Measurements from ENCODE around the gene PRDM16.
"Not testable (repeated sequence)": the region's sequence is repeated elsewhere in the genome, so short reads cannot be mapped to it uniquely, and the experiment has no call there.

PRDM16 gene

GRCh38 chr1:3080053-3080955 is 11.3 kb downstream of the PRDM16 start:
- no peak for DNase-seq (ENCODE audit: extremely low read depth in 1 of 2, low read depth in 1 of 2)

DNA sequence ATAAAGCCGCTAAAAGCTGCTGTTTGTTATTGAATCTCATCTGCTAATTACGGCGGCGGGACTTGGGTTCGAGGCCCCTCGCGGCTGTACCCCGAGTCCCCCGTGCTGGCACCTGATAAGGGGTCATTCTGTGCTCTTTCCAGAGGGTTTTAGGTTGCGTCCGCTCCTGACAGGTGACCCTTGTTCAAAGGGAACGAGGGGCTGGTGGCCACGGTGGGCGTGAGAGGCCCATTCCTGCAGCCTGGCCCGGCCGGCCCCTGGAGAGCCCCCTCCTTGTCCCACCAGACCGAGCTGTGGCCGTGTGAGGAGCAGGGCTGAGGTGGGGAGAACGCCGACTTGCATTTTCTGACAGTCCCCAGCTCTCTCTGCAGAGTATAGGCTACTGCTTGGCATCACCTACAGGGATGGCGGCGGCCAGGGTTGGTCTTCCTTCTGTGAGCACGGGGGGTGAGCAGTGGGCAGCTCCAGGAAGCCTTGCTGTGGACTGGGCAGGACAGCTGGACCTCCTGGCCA is 12.2 kb downstream of the PRDM16 start:
- DNase-seq (ENCODE audit: extremely low read depth in 1 of 2, low read depth in 1 of 2), result no peak

GRCh38 chr1:3082051-3082450 is 13.0 kb downstream of the PRDM16 start:
- DNase-seq (ENCODE audit: extremely low read depth in 1 of 2, low read depth in 1 of 2), result no peak

GRCh38 chr1:3082571-3083516 is 13.8 kb downstream of the PRDM16 start:
- DNase-seq (ENCODE audit: extremely low read depth in 1 of 2, low read depth in 1 of 2), result no peak

- DNase-seq (ENCODE audit: extremely low read depth in 1 of 2, low read depth in 1 of 2), result no peak
Observed at GRCh38 chr1:3084154-3084553, 15.2 kb downstream of the PRDM16 start.

- DNase-seq (ENCODE audit: extremely low read depth in 1 of 2, low read depth in 1 of 2), result no peak
Observed at GRCh38 chr1:3084726-3085125, 15.7 kb downstream of the PRDM16 start.

DNA sequence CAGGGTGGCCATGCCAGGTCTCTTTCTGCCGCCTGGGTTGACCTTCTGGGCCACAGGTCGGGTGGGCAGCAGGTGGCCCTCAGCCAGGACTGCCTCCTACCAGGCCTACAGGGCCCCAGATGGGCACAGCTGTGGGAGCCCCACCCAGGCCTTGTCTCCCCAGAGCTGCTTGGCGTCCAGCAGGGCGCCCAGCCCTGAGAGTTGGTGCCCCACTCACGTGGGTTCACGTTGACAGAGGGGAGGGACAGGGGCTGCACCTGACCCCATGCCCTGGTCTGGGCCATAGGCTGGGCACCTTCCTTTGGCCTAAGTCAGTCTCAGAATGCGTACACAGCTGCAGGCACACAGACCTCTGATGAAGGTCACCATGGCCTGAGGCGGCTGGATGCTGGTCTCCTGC is 16.7 kb downstream of the PRDM16 start:
- no peak for DNase-seq (ENCODE audit: extremely low read depth in 1 of 2, low read depth in 1 of 2)

DNA sequence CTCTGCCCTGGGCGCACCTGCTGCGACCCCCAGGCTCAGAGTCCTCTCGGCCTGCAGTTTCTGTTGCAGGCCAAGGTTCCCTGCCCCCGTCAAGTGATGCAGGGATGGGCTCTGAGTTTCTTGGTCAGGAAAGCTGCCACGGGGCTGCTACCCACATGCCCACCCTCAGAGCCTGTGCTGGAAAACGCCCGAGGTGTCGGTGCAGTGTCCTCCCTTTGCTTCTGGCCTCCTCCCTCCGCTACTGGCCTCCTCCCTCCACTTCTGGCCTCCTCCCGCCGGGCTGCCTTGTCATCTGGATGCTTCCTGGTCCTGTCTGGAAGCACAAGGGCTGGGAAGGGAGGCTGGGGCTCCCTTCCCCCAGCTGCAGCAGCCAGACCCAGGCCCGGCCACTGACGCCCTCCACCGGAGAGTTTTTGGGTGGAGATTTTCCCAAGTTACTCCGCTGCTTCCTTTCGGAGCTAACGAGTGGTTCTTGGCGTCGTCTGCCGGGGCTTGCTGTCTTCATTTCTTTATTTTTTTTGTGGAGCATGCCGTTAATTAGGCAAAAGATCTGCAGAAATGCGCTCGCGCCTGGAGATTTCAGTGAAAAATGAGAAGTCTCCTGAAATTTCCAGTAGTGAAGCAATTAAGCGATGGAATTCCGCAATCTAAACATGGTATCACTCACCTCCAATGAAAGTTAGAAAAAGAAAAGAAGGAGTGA is 17.4 kb downstream of the PRDM16 start:
- no peak for DNase-seq (ENCODE audit: extremely low read depth in 1 of 2, low read depth in 1 of 2)

- no peak for DNase-seq (ENCODE audit: extremely low read depth in 1 of 2, low read depth in 1 of 2)
Observed at GRCh38 chr1:3087049-3087448, 18.0 kb downstream of the PRDM16 start.

DNA sequence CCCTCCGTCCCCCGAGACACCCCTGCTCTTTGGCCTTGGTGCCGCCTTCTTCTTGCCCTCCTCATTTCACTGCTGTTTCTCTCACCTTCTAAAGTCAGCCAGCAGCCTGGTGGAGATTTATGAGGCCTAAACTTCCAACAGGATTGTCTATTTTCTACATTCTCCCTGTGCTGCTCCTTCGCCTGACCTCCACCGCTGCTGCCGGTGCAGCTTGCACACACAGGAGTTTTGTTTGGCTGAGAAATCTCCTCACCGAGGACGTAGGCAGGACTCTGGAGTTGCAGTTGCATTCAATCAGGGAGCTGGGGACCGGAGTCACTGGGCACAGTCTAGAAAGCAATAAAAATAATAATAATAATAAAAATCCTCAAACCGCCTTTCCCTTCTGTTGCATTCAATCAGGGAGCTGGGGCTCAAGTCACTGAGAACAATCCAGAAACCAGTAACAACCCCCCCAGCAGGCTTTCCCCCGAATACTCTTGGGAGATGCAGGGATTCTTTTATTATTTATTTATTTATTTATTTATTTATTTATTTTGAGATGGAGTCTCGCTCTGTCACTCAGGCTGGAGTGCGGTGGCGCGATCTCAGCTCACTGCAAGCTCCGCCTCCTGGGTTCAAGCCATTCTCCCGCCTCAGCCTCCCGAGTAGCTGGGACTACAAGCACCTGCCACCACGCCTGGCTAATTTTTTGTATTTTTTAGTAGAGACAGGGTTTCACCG is 19.1 kb downstream of the PRDM16 start:
- DNase-seq (ENCODE audit: extremely low read depth in 1 of 2, low read depth in 1 of 2), result not testable (repeated sequence)

- no peak for DNase-seq (ENCODE audit: extremely low read depth in 1 of 2, low read depth in 1 of 2)
Observed at GRCh38 chr1:3089490-3089889, 20.5 kb downstream of the PRDM16 start.

DNA sequence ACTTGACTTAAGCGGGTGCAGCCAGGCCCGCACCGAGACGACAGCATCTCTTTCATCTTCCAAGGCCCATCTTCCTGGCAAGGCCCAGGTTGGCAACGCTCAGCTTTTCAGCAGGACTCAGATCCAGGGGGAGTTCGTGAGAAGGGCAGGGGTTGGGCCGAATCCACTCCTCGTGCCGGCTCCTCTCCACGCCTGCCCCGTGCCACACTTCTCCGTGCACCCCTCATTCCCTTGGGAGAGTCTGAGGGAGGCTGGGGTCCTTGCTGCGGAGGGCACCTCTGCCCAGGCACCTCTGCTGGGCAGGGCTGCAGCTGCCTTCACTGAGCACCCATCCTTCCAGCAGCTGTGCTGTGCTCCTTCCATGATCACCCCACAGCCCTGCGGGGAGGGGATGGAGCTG is 22.3 kb downstream of the PRDM16 start:
- no peak for DNase-seq (ENCODE audit: extremely low read depth in 1 of 2, low read depth in 1 of 2)

GRCh38 chr1:3092530-3092929 is 23.5 kb downstream of the PRDM16 start:
- no peak for DNase-seq (ENCODE audit: extremely low read depth in 1 of 2, low read depth in 1 of 2)

DNA sequence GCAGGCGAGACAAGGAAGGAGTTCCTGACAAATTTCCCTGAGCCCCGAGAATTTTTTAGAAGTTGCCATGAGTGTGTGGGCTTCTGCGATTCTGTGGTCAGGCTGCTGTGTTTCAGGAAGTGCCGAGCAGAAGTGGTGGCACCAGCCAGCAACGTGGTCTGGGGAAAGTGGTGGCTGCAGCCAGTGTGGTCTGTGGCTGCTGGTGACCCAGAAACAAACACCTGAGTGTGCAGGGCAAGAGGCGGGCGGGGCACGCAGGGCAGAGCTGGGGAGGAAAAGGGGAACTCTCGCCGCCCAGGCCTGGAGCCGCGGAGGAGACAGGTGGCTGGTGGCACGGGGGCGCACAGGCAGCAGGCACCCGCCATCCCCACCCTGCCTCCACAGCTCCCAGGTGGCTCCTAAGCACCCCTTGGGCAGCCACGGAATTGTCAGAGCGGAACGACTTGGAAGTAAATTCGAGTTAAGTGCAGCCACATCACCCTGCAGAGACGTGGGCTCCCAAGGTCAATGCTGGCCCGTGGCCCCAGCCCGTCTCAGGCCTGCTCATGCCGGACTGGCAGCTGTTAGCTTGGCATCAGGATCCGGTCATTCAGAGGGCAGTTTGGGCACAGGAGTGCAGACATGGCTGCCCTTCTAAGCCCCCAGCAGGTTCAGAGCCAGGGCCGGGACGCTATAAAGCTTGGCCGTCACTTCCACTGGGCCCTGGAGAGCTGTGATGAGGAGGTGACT is 25.1 kb downstream of the PRDM16 start:
- DNase-seq (ENCODE audit: extremely low read depth in 1 of 2, low read depth in 1 of 2), result no peak

DNA sequence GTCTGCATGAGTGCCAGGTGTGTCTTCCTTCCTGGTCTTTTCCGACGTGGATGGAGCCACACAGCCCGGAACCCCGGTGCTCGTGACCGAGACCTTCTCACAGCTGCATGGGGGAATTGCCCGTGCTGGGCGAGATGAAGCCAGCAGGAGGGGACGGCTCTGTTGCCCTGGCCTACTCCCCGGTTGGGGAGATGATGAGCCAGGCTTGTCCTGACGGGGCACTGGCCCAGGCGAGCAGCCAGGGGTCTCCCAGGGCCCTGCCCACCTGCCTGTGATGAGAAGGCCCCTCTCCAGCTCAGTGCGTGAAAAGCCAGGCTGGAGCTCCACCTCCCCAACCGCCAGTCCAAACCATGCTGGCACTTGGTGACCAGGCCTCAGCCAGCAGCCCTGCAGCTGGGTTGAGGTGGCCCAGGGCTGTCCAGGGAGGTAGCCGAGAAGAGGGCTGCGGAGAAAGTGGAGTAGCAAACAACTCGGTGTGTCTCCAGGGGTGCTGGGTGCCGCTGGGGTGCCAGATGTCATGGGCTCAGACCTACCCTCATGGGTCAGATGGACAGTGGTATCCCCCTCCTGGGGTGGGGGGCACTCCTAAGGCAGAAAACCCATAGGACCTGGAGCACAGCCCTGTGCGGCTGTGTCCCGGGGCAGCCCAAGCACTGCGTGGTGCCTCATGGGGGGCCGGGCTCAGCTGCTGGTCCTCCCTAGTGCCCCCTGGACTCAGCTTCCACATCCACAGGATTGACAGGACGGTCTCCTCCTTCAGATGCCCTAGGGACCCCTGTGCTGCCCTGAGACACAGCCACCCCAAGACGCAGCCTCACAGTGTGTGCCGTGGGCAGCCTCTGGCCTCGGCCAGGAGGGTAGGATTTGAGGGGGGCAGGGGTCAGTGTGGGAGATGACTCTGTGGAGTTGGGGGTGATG is 26.1 kb downstream of the PRDM16 start:
- no peak for DNase-seq (ENCODE audit: extremely low read depth in 1 of 2, low read depth in 1 of 2)

- DNase-seq (ENCODE audit: extremely low read depth in 1 of 2, low read depth in 1 of 2), result no peak
Observed at GRCh38 chr1:3096345-3096744, 27.3 kb downstream of the PRDM16 start.

DNA sequence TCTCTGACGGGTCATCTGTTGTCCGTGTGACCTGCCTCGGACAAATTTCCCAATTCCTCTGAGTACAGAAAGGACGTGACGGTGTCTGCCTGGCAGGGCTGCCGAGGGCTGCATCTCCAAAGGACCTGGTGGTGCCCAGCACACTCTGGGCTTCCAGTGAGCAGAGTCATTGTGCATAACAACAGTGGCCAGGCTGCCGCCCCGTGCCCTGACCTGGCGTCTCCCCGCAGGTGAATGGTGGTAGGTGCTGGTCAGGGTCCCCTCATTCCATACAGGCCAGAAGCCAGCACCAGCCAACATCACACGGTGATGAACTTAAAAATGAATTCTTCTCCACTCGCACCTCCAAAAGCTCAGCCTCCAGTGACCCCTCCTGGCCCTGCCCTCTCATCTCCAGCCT is 28.2 kb downstream of the PRDM16 start:
- DNase-seq (ENCODE audit: extremely low read depth in 1 of 2, low read depth in 1 of 2), result no peak

- DNase-seq (ENCODE audit: extremely low read depth in 1 of 2, low read depth in 1 of 2), result no peak
Observed at GRCh38 chr1:3097861-3098260, 28.9 kb downstream of the PRDM16 start.

GRCh38 chr1:3099861-3100260 is 30.9 kb downstream of the PRDM16 start:
- no peak for DNase-seq (ENCODE audit: extremely low read depth in 1 of 2, low read depth in 1 of 2)

All from activated CD8-positive, alpha-beta memory T cell treated with anti-CD3 and anti-CD28 coated beads for 1 hour (primary cell).